ENCODE results near the gene ARL4A. TPM values are rescaled to one million over a fixed set of nuclear protein-coding genes. Genes with fewer than 3 reads are reported as not detected.

Gene ARL4A
- total and polyA plus RNA-seq, 2 of the 13 experiments (the other 11 are each of a cell fraction or from before 2014, with no cell fraction given) = 10.8 to 25.6 TPM

DNA sequence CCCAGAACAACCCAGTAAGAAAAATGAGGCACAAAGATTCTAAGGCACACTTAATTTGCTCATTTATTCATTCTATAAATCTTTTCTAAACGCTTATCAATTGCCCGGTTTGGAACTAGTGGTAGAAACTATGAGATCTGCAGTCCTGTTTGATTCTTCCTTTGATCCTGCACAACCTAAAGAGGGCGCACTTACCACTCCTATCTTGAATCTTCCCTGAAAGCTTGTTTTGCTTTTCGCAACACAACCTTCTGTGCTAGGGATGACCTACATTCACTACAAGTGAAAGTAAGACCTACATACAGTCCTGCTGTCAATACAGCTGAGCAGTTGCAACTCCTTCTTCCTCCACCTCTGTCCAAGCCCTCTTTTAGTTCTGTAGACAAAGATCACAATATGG lies 12.6 kb upstream of the ARL4A start (continued):
- no peak for TF ChIP-seq MATR3 (CRISPR knock-in tag; IDR thresholded peaks at IDR 0.05)
- no peak for TF ChIP-seq BRCA1 (CRISPR knock-in tag; IDR thresholded peaks at IDR 0.05)
- peak; percentile 62; the same call in 1 of the 2 replicates for TF ChIP-seq HMG20A (CRISPR knock-in tag; IDR thresholded peaks at IDR 0.05; ENCODE audit: borderline replicate concordance)
- TF ChIP-seq, protein P1, sequence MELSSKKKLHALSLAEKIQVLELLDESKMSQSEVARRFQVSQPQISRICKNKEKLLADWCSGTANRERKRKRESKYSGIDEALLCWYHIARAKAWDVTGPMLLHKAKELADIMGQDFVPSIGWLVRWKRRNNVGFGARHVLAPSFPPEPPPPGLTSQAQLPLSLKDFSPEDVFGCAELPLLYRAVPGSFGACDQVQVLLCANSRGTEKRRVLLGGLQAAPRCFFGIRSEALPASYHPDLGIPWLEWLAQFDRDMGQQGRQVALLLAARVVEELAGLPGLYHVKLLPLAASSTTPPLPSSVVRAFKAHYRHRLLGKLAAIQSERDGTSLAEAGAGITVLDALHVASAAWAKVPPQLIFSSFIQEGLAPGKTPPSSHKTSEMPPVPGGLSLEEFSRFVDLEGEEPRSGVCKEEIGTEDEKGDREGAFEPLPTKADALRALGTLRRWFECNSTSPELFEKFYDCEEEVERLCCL (CRISPR knock-in tag; IDR thresholded peaks at IDR 0.05; ENCODE audit: borderline replicate concordance) = no peak
- no peak for TF ChIP-seq PPARG (CRISPR knock-in tag; conservative IDR thresholded peaks at IDR 0.05)
- no peak for TF ChIP-seq MAF1 (CRISPR knock-in tag; IDR thresholded peaks at IDR 0.05; ENCODE audit: borderline replicate concordance)
- TF ChIP-seq KDM2A (CRISPR knock-in tag; IDR thresholded peaks at IDR 0.05; ENCODE audit: borderline replicate concordance, low read depth) = no peak
- 0 out of 2 replicates have a peak, but pooled peaks have one; percentile 40 for TF ChIP-seq KAT8 (CRISPR knock-in tag; IDR thresholded peaks at IDR 0.05)
- no peak for TF ChIP-seq PHF21A (CRISPR knock-in tag; IDR thresholded peaks at IDR 0.05)
- TF ChIP-seq, protein P2, sequence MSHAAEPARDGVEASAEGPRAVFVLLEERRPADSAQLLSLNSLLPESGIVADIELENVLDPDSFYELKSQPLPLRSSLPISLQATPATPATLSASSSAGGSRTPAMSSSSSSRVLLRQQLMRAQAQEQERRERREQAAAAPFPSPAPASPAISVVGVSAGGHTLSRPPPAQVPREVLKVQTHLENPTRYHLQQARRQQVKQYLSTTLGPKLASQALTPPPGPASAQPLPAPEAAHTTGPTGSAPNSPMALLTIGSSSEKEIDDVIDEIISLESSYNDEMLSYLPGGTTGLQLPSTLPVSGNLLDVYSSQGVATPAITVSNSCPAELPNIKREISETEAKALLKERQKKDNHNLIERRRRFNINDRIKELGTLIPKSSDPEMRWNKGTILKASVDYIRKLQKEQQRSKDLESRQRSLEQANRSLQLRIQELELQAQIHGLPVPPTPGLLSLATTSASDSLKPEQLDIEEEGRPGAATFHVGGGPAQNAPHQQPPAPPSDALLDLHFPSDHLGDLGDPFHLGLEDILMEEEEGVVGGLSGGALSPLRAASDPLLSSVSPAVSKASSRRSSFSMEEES (CRISPR knock-in tag; IDR thresholded peaks at IDR 0.05) = 0 out of 2 replicates have a peak, but pooled peaks have one; percentile 36
- TF ChIP-seq NFE2 (CRISPR knock-in tag; IDR thresholded peaks at IDR 0.05) = no peak
- TF ChIP-seq ZZZ3 (CRISPR knock-in tag; IDR thresholded peaks at IDR 0.05; ENCODE audit: borderline replicate concordance) = no peak
- peak; percentile 51 for TF ChIP-seq TCF7 (IDR thresholded peaks at IDR 0.05; ENCODE audit: low read depth)
- no peak for TF ChIP-seq SRSF4 (IDR thresholded peaks at IDR 0.05; ENCODE audit: low read depth, low read length, poor library complexity, severe bottlenecking)
- TF ChIP-seq ZNF451 (CRISPR knock-in tag; IDR thresholded peaks at IDR 0.05) = no peak
- TF ChIP-seq ARHGAP35 (CRISPR knock-in tag; IDR thresholded peaks at IDR 0.05; ENCODE audit: borderline replicate concordance) = no peak
- peak; percentile 36; the same call in 1 of the 2 replicates for TF ChIP-seq THAP11 (CRISPR knock-in tag; IDR thresholded peaks at IDR 0.05)
- TF ChIP-seq, protein P3, sequence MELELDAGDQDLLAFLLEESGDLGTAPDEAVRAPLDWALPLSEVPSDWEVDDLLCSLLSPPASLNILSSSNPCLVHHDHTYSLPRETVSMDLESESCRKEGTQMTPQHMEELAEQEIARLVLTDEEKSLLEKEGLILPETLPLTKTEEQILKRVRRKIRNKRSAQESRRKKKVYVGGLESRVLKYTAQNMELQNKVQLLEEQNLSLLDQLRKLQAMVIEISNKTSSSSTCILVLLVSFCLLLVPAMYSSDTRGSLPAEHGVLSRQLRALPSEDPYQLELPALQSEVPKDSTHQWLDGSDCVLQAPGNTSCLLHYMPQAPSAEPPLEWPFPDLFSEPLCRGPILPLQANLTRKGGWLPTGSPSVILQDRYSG (CRISPR knock-in tag; IDR thresholded peaks at IDR 0.05) = no peak
- no peak for TF ChIP-seq NPAS2 (CRISPR knock-in tag; IDR thresholded peaks at IDR 0.05; ENCODE audit: borderline replicate concordance)
- TF ChIP-seq HNRNPLL (IDR thresholded peaks at IDR 0.05; ENCODE audit: low read depth, low read length, poor library complexity, severe bottlenecking) = no peak
- no peak for TF ChIP-seq CBFB (CRISPR knock-in tag; IDR thresholded peaks at IDR 0.05)
- no peak for TF ChIP-seq MBNL3 (CRISPR knock-in tag; conservative IDR thresholded peaks at IDR 0.05)
- TF ChIP-seq, protein P4, sequence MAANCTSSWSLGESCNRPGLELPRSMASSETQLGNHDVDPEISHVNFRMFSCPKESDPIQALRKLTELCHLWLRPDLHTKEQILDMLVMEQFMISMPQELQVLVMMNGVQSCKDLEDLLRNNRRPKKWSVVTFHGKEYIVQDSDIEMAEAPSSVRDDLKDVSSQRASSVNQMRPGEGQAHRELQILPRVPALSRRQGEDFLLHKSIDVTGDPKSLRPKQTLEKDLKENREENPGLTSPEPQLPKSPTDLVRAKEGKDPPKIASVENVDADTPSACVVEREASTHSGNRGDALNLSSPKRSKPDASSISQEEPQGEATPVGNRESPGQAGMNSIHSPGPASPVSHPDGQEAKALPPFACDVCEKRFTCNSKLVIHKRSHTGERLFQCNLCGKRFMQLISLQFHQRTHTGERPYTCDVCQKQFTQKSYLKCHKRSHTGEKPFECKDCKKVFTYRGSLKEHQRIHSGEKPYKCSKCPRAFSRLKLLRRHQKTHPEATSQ (CRISPR knock-in tag; IDR thresholded peaks at IDR 0.05; ENCODE audit: borderline replicate concordance) = no peak
- TF ChIP-seq, protein P5, sequence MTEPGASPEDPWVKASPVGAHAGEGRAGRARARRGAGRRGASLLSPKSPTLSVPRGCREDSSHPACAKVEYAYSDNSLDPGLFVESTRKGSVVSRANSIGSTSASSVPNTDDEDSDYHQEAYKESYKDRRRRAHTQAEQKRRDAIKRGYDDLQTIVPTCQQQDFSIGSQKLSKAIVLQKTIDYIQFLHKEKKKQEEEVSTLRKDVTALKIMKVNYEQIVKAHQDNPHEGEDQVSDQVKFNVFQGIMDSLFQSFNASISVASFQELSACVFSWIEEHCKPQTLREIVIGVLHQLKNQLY (CRISPR knock-in tag; IDR thresholded peaks at IDR 0.05) = no peak
- no peak for TF ChIP-seq NR1H2 (CRISPR knock-in tag; IDR thresholded peaks at IDR 0.05; ENCODE audit: borderline replicate concordance, low read depth)
- no peak for TF ChIP-seq MEIS2 (CRISPR knock-in tag; IDR thresholded peaks at IDR 0.05)

All from HepG2 (cell line).